Neuronal stem cell (in vitro differentiated cells): ENCODE data around the gene RAPH1.

ENCODE experiments used
- DNase-seq: peaks from one replicate; pipeline ENCODE4 v3.0.0-alpha.2; 2013; ENCODE audit warnings: low spot score
- H2AFZ ChIP-seq: one replicate; pipeline ENCODE4 v1.6.1; 2013; ENCODE audit warnings: mild to moderate bottlenecking, low read length, inconsistent platforms
- H2AK5ac ChIP-seq: 2 replicates; pipeline ENCODE4 v1.6.1; 2013; ENCODE audit warnings: low read depth, mild to moderate bottlenecking, inconsistent platforms, low read length, moderate library complexity, mixed read lengths
- H2BK120ac ChIP-seq: 2 replicates; pipeline ENCODE4 v1.6.1; 2013; ENCODE audit warnings: low read depth, mild to moderate bottlenecking, inconsistent platforms, low read length, moderate library complexity, mixed read lengths
- H2BK12ac ChIP-seq: one replicate; pipeline ENCODE4 v1.6.1; 2013; ENCODE audit warnings: low read length, inconsistent platforms
- H2BK15ac ChIP-seq: 2 replicates; pipeline ENCODE4 v1.6.1; 2013; ENCODE audit warnings: mild to moderate bottlenecking, low read length, inconsistent platforms, mixed read lengths
- H2BK5ac ChIP-seq: one replicate; pipeline ENCODE4 v1.6.1; 2013; ENCODE audit warnings: inconsistent platforms, mild to moderate bottlenecking, low read length, moderate library complexity
- H3K14ac ChIP-seq: one replicate; pipeline ENCODE4 v1.6.1; 2013; ENCODE audit warnings: low read length, inconsistent platforms
- H3K18ac ChIP-seq: 2 replicates; pipeline ENCODE4 v1.6.1; 2013; ENCODE audit warnings: low read length, inconsistent platforms
- H3K23ac ChIP-seq: 2 replicates; pipeline ENCODE4 v1.6.1; 2013; ENCODE audit warnings: low read depth, mild to moderate bottlenecking, mixed read lengths, low read length, inconsistent platforms; ENCODE audit not compliant: poor library complexity
- H3K27ac ChIP-seq: replicated peaks from 3 replicates; pipeline ENCODE4 v1.5.1; 2013; ENCODE audit warnings: low read length, inconsistent platforms
- H3K27me3 ChIP-seq, 3 experiments: 2 replicates each; pipeline ENCODE4 v1.6.1; 2013; ENCODE audit warnings: low read length in 3 of 3, mild to moderate bottlenecking in 2 of 3, inconsistent platforms in 1 of 3, low read depth in 1 of 3, mixed read lengths in 1 of 3, moderate library complexity in 1 of 3; ENCODE audit not compliant: control insufficient read depth in 3 of 3, insufficient read depth in 3 of 3
- H3K36me3 ChIP-seq, 2 donors: replicated peaks in 1 of 2; 2 replicates each; pipeline ENCODE4 v1.6.1; 2013; ENCODE audit warnings: low read length in 2 of 2; ENCODE audit not compliant: control insufficient read depth in 2 of 2, insufficient read depth in 2 of 2
- H3K4ac ChIP-seq: 2 replicates; pipeline ENCODE4 v1.6.1; 2013; ENCODE audit warnings: inconsistent platforms, mild to moderate bottlenecking, low read length, moderate library complexity
- H3K4me1 ChIP-seq, 2 donors: 1 replicate in 1 of 2; 2 replicates in 1 of 2; pipeline ENCODE4 v1.6.1; 2013; ENCODE audit warnings: low read length in 2 of 2, low read depth in 1 of 2; ENCODE audit not compliant: control insufficient read depth in 2 of 2, insufficient read depth in 1 of 2
- H3K4me2 ChIP-seq: one replicate; pipeline ENCODE4 v1.6.1; 2013; ENCODE audit warnings: mild to moderate bottlenecking, low read length, inconsistent platforms; ENCODE audit not compliant: insufficient read depth, poor library complexity, severe bottlenecking
- H3K4me3 ChIP-seq, 2 donors: 2 replicates each; pipeline ENCODE4 v1.5.1; 2013; ENCODE audit warnings: low read length in 2 of 2, mild to moderate bottlenecking in 2 of 2, inconsistent platforms in 1 of 2, moderate library complexity in 1 of 2
- H3K79me1 ChIP-seq: one replicate; pipeline ENCODE4 v1.6.1; 2013; ENCODE audit warnings: low read depth, mild to moderate bottlenecking, inconsistent platforms, low read length, moderate library complexity
- H3K9ac ChIP-seq: one replicate; pipeline ENCODE4 v1.6.1; 2013; ENCODE audit warnings: mild to moderate bottlenecking, low read depth, low read length, inconsistent platforms; ENCODE audit not compliant: poor library complexity
- H3K9me3 ChIP-seq, 2 donors: replicated peaks in 1 of 2; 2 replicates each; pipeline versions ENCODE3 to v1.6.1; 2013; ENCODE audit warnings: low read length in 2 of 2, mild to moderate bottlenecking in 2 of 2, inconsistent platforms in 1 of 2, low read depth in 1 of 2, mixed read lengths in 1 of 2, moderate library complexity in 1 of 2; ENCODE audit not compliant: control insufficient read depth in 2 of 2, insufficient read depth in 1 of 2
- H4K8ac ChIP-seq: one replicate; pipeline ENCODE4 v1.6.1; 2013; ENCODE audit warnings: low read depth, mild to moderate bottlenecking, inconsistent platforms, low read length, moderate library complexity
- H4K91ac ChIP-seq: one replicate; pipeline ENCODE4 v1.6.1; 2013; ENCODE audit warnings: low read length, low read depth, mild to moderate bottlenecking, inconsistent platforms; ENCODE audit not compliant: poor library complexity
- WGBS, 2 donors: extraction: QIAGEN DNeasy Blood & Tissue Kit; methylation state at CpG; one replicate each; pipeline ENCODE4 v1.1.7; 2013; ENCODE audit warnings: missing lambda C conversion rate in 2 of 2, mixed read lengths in 1 of 2; ENCODE audit not compliant: insufficient read length in 2 of 2, insufficient replicate concordance in 1 of 2; ENCODE audit errors: extremely low coverage in 2 of 2; 5-methylcytosine and 5-hydroxymethylcytosine counted together

The RAPH1 gene

GRCh38 chr2:203361922-203362321 lies 173.2 kb downstream of the RAPH1 start:
- no peak for DNase-seq
- no peak overlapping the region for H2BK12ac ChIP-seq
- H2BK15ac ChIP-seq: no peak overlapping the region
- H3K36me3 ChIP-seq: peaks cover 2 to 40% of the 10 kb centered on the region in 2 donors
- H3K4me3 ChIP-seq: no peak overlapping the region
- no peak overlapping the region for H3K27ac ChIP-seq
- H2AFZ ChIP-seq: no peak overlapping the region
- no peak overlapping the region for H4K91ac ChIP-seq
- H4K8ac ChIP-seq: no peak overlapping the region
- H3K4me2 ChIP-seq: no peak overlapping the region
- no peak overlapping the region for H2AK5ac ChIP-seq
- H3K23ac ChIP-seq: no peak overlapping the region
- no peak overlapping the region for H2BK120ac ChIP-seq
- no peaks in the 10 kb centered on the region for H3K4me1 ChIP-seq
- H3K9me3 ChIP-seq: peaks cover 2 to 15% of the 10 kb centered on the region in 2 donors
- no peaks in the 10 kb centered on the region for H3K27me3 ChIP-seq
- no peak overlapping the region for H3K4ac ChIP-seq
- no peak overlapping the region for H3K14ac ChIP-seq
- H3K79me1 ChIP-seq: peaks cover 12% of the 10 kb centered on the region
- H3K9ac ChIP-seq: no peak overlapping the region
- H2BK5ac ChIP-seq: no peak overlapping the region
- no peak overlapping the region for H3K18ac ChIP-seq

- H3K14ac ChIP-seq: no peak overlapping the region
- no peak overlapping the region for H3K9ac ChIP-seq
- WGBS, 2 donors: no CpG with 5 or more reads among the region's 2 CpGs
- H3K4me3 ChIP-seq: no peak overlapping the region
- no peak overlapping the region for H3K27ac ChIP-seq
- H2BK12ac ChIP-seq: no peak overlapping the region
- no peak for DNase-seq
- H2AFZ ChIP-seq: no peak overlapping the region
- H2BK120ac ChIP-seq: no peak overlapping the region
- peaks cover 2 to 15% of the 10 kb centered on the region in 2 donors for H3K9me3 ChIP-seq
- no peak overlapping the region for H3K4ac ChIP-seq
- no peak overlapping the region for H3K18ac ChIP-seq
- peaks cover 3 to 40% of the 10 kb centered on the region in 2 donors for H3K36me3 ChIP-seq
- peaks cover 12% of the 10 kb centered on the region for H3K79me1 ChIP-seq
- H3K27me3 ChIP-seq: no peaks in the 10 kb centered on the region
- no peak overlapping the region for H2AK5ac ChIP-seq
- no peak overlapping the region for H2BK15ac ChIP-seq
- H3K4me2 ChIP-seq: no peak overlapping the region
- H4K8ac ChIP-seq: no peak overlapping the region
- H3K23ac ChIP-seq: no peak overlapping the region
- no peak overlapping the region for H4K91ac ChIP-seq
- no peak overlapping the region for H2BK5ac ChIP-seq
- H3K4me1 ChIP-seq: no peaks in the 10 kb centered on the region
Measured at GRCh38 chr2:203361495-203361894, 173.6 kb downstream of the RAPH1 start.

GRCh38 chr2:203360833-203361430 lies 174.2 kb downstream of the RAPH1 start:
- no peak for DNase-seq
- H3K4me2 ChIP-seq: no peak overlapping the region
- no peak overlapping the region for H2BK15ac ChIP-seq
- no peak overlapping the region for H2BK120ac ChIP-seq
- no CpG with 5 or more reads among the region's 3 CpGs for WGBS, 2 donors
- H4K91ac ChIP-seq: no peak overlapping the region
- no peak overlapping the region for H4K8ac ChIP-seq
- no peak overlapping the region for H2AFZ ChIP-seq
- no peak overlapping the region for H2AK5ac ChIP-seq
- no peak overlapping the region for H2BK5ac ChIP-seq
- H3K27ac ChIP-seq: no peak overlapping the region
- peaks cover 4 to 40% of the 10 kb centered on the region in 2 donors for H3K36me3 ChIP-seq
- H3K9ac ChIP-seq: no peak overlapping the region
- H3K4me3 ChIP-seq: no peak overlapping the region
- no peak overlapping the region for H3K4ac ChIP-seq
- no peaks in the 10 kb centered on the region for H3K4me1 ChIP-seq
- no peak overlapping the region for H3K23ac ChIP-seq
- H3K79me1 ChIP-seq: peaks cover 12% of the 10 kb centered on the region
- H3K14ac ChIP-seq: no peak overlapping the region
- no peaks in the 10 kb centered on the region for H3K27me3 ChIP-seq
- H3K18ac ChIP-seq: no peak overlapping the region
- H3K9me3 ChIP-seq: peaks cover 2 to 15% of the 10 kb centered on the region in 2 donors
- H2BK12ac ChIP-seq: no peak overlapping the region

- no peak overlapping the region for H3K4me3 ChIP-seq
- H4K8ac ChIP-seq: no peak overlapping the region
- H2BK5ac ChIP-seq: no peak overlapping the region
- no peak overlapping the region for H2AK5ac ChIP-seq
- no peak overlapping the region for H3K14ac ChIP-seq
- no peak overlapping the region for H3K4me2 ChIP-seq
- H3K23ac ChIP-seq: no peak overlapping the region
- H2BK12ac ChIP-seq: no peak overlapping the region
- no CpG with 5 or more reads among the region's 1 CpG for WGBS, 2 donors
- H2BK15ac ChIP-seq: no peak overlapping the region
- no peaks in the 10 kb centered on the region for H3K27me3 ChIP-seq
- no peak overlapping the region for H3K27ac ChIP-seq
- peaks cover 2 to 20% of the 10 kb centered on the region in 2 donors for H3K9me3 ChIP-seq
- H3K79me1 ChIP-seq: peaks cover 12% of the 10 kb centered on the region
- H2BK120ac ChIP-seq: no peak overlapping the region
- no peak overlapping the region for H2AFZ ChIP-seq
- no peak overlapping the region for H4K91ac ChIP-seq
- no peaks in the 10 kb centered on the region for H3K4me1 ChIP-seq
- no peak overlapping the region for H3K4ac ChIP-seq
- H3K36me3 ChIP-seq: peaks cover 6 to 47% of the 10 kb centered on the region in 2 donors
- no peak overlapping the region for H3K9ac ChIP-seq
- no peak for DNase-seq
- no peak overlapping the region for H3K18ac ChIP-seq
Measured at GRCh38 chr2:203359450-203359849, 175.7 kb downstream of the RAPH1 start.
